ENCODE results near the gene ZNF511. TPM values are rescaled to one million over a fixed set of nuclear protein-coding genes. Genes with fewer than 3 reads are reported as not detected.

The ZNF511 gene
- total RNA-seq, 1 experiment from 2014 or later: 49.0 TPM

GRCh38 chr10:133299224-133299623, 9.5 kb upstream of the ZNF511 start:
- no peaks in the 10 kb centered on the region for H3K4me1 ChIP-seq (ENCODE audit: control insufficient read depth in 1 of 2, insufficient read depth in 2 of 2, low read length in 2 of 2)
- ChIA-PET CTCF (no interaction called here), POLR2A (no interaction called here), RAD21 (ENCODE audit: low non-redundant PET in 1 of 2, low total read pairs in 2 of 2, uncharacterized antibody in 2 of 2, unreplicated experiment in 2 of 2) (no interaction called here)
- no peak for TF ChIP-seq REST (IDR thresholded peaks at IDR 0.05; ENCODE audit: low read depth)
- TF ChIP-seq MAX (IDR thresholded peaks at IDR 0.05): no peak
- TF ChIP-seq CEBPB (IDR thresholded peaks at IDR 0.05; ENCODE audit: low read depth): no peak
- no peak for TF ChIP-seq SIN3A (IDR thresholded peaks at IDR 0.05; ENCODE audit: low read depth)
- no peak for TF ChIP-seq SRF (IDR thresholded peaks at IDR 0.05; ENCODE audit: low read depth)
- TF ChIP-seq FOSL1 (IDR thresholded peaks at IDR 0.05; ENCODE audit: low read depth): no peak
- no peak for TF ChIP-seq EZH2phosphoT487 (IDR thresholded peaks at IDR 0.05; ENCODE audit: borderline replicate concordance)
- TF ChIP-seq ZNF274 (IDR thresholded peaks at IDR 0.05; ENCODE audit: low read depth, low read length): no peak
- TF ChIP-seq EZH2 (IDR thresholded peaks at IDR 0.05): no peak
- TF ChIP-seq CTCF (IDR thresholded peaks at IDR 0.05 in 2 of 3, conservative IDR thresholded peaks at IDR 0.05 in 1 of 3; ENCODE audit: borderline replicate concordance in 1 of 3, insufficient read depth in 1 of 3, low read depth in 2 of 3, low read length in 2 of 3): no peak
- TF ChIP-seq YY1 (IDR thresholded peaks at IDR 0.05; ENCODE audit: extremely low read depth, insufficient replicate concordance, low read depth, low read length): no peak
- TF ChIP-seq POLR2A (IDR thresholded peaks at IDR 0.05; ENCODE audit: borderline replicate concordance, extremely low read depth, insufficient read depth, insufficient read length): no peak
- H4K20me1 ChIP-seq (ENCODE audit: insufficient read depth): no peaks in the 10 kb centered on the region
- H3K27me3 ChIP-seq (ENCODE audit: insufficient read depth, low read length): no peaks in the 10 kb centered on the region
- H3K9ac ChIP-seq (ENCODE audit: low read length): no peak overlapping the region
- H2AFZ ChIP-seq (ENCODE audit: low read depth, low read length, poor library complexity, severe bottlenecking): no peak overlapping the region
- H3K27ac ChIP-seq (ENCODE audit: low read depth, low read length): no peak overlapping the region
- no peaks in the 10 kb centered on the region for H3K9me3 ChIP-seq (ENCODE audit: control insufficient read depth in 1 of 2, insufficient read depth in 1 of 2, low read depth in 1 of 2, low read length in 2 of 2)
- H3K4me2 ChIP-seq (ENCODE audit: low read length): no peak overlapping the region
- intact Hi-C loops (cut with micrococcal nuclease): no loop called here
- no peak for DNase-seq (ENCODE audit: low read depth, low spot score)
- no TSS peak for BruUV-seq (replicated peaks)
- ATAC-seq: no peak
- H3K4me3 ChIP-seq (replicated peaks in 1 of 2; ENCODE audit: low read depth in 1 of 2, low read length in 2 of 2): no peak overlapping the region
- no peaks in the 10 kb centered on the region for H3K9me2 ChIP-seq (ENCODE audit: insufficient read depth)
- peaks cover 0 to 4% of the 10 kb centered on the region in 2 experiments; a peak in 3 of 4 replicates for H3K36me3 ChIP-seq (ENCODE audit: control insufficient read depth in 1 of 2, insufficient read depth in 2 of 2, low read length in 2 of 2)
- peaks cover 18% of the 10 kb centered on the region for H3K79me2 ChIP-seq (ENCODE audit: insufficient read depth, low read length)

Measured in HCT116 (cell line).